GM21825 (cell line): ENCODE data around the gene TUT4.

Source experiments
- ATAC-seq: cut with Tn5 transposase; IDR thresholded peaks from one replicate; pipeline ENCODE4 v1.9.1; 2021; ENCODE audit warnings: mild to moderate bottlenecking, moderate library complexity; ENCODE audit not compliant: unreplicated experiment

The TUT4 gene

DNA sequence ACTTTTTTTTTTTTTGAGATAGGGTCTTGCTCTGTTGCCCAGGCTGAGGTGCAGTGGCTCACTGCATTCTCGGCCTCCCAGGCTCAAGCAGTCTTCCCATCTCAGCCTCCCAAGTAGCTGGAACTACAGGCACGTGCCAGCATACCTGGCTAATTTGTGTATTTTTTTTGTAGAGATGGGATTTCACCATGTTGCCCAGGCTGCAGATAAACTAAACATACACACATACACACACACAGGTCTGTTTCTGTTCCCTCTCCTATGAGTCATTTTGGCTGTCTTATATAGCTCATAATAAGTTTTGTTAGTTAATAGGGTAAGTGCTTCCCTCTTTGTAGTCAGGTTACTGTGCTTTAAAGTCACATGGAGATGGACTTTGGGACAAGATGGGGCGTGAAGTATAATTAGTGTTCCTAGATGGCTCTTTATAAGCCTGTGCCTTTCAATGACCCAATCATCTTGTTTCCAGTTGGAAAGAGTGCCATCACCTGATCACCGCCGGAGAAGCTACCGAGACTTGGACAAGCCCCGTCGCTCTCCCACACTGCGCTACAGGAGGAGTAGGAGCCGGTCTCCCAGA is 139.4 kb downstream of the TUT4 start:
- ATAC-seq: no peak

- no peak for ATAC-seq
These were observed 147.9 kb downstream of the TUT4 start for GRCh38 chr1:52404975-52405338.

DNA sequence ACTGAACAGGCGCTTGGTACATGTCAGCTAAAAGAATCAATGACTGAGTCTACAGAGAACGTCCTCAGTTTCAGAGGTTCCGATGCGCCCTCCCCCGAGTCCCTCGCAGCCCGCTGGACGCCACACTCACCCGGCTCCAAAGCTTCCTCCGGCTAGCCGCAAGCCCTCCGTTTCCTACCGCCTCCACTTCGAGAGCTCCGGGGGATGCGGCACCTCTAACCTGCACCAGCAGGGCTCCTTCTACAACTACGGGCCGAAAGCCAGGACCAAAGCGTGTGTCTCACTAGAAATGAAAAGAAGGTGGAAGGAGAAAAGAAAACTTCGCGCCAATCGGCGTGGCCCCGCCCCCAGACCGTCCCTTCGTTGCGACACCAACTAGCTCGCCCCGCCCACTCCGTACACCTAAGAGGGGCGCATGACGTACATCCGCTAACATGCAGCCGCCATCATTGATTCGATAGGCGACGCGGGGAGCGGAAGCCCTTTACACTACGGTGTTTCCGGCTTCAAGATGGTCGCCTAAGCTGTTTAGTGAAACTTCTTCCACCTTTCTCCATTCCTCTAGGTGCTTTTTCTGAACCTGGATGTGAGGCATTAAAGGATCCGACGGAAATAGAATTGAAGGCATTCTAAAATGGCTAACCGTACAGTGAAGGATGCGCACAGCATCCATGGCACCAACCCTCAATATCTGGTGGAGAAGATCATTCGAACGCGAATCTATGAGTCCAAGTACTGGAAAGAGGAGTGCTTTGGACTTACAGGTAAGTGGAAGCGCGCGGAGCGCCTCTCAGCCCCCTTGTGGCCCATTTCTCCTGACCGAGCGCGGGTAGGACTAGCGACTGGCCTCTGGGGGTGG is 148.5 kb downstream of the TUT4 start, which contains the start of the genes ORC1 and PRPF38A:
Gene ORC1 (minus strand): TSS at position 308 of the 859 bp plus-strand sequence. CDS start 2,200 bp downstream, outside the sequence.
Gene PRPF38A (plus strand): TSS at position 487 of the 859 bp plus-strand sequence. CDS start 148 bp downstream, at position 635.
- peak; percentile 92 for ATAC-seq

GRCh38 chr1:52403566-52404115 is 149.3 kb downstream of the TUT4 start:
- ATAC-seq: peak; percentile 28

DNA sequence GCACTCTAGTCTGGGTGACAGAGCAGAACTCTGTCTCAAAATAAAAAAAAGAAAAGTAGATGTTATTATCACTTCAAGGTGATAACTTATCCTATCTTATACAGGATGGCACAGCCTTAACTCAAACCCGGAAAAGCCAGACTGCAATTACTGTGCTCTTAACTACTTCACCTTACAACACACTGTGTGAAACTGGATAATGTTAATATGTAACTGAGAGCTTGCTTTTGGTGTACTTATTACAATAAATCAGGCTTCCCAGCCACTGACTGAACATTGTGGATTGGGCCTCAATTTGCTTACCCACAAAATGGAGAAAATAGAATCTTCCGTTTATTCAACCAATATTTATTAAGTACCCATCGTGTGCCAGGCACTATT is 150.0 kb downstream of the TUT4 start:
- no peak for ATAC-seq

DNA sequence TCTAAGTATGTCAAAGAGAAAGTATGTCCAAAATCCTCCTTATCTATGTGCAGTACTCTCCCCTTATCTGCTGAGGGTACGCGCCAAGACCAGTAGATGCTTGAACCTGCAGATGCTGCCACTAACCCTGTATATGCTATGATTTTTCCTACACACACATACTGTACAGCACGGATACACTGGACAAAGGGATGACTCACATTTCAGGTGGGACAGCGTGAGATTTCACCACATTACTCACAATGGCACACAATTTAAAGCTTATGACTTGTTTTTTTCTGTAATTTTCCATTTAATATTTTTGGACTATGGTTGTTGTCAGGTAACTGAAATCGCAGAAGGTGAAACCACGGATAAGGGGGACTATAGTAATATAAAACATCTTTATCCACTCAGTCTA is 152.8 kb downstream of the TUT4 start:
- ATAC-seq: no peak

DNA sequence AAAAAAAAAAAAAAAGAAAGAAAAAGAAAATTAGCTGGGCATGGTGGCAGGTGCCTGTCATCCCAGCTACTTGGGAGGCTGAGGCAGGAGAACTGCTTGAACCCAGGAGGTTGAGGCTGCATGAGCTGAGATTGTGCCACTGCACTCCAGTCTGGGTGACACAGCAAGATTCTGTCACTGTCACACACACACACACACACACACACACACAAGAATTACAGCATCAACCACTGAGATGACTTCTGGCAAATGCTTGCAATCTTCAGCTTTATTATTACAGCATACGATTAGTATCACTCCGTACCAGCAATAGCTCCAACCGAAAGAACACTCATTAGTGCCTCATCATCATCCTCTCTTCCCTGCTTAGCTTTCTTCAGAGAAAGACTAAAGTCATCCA is 153.3 kb downstream of the TUT4 start:
- no peak for ATAC-seq

- no peak for ATAC-seq
These were observed 159.7 kb downstream of the TUT4 start for GRCh38 chr1:52393174-52393573.

- no peak for ATAC-seq
These were observed 166.4 kb downstream of the TUT4 start for GRCh38 chr1:52386458-52386857.

GRCh38 chr1:52385376-52385775 is 167.5 kb downstream of the TUT4 start:
- ATAC-seq: no peak
